Daoy (cell line): ENCODE results near the gene NUP85. TPM values are rescaled to one million over a fixed set of nuclear protein-coding genes. Genes with fewer than 3 reads are reported as not detected.
"Not testable (repeated sequence)": the region's sequence is repeated elsewhere in the genome, so short reads cannot be mapped to it uniquely, and the experiment has no call there.

Experiments used
- DNase-seq: peaks from one replicate; pipeline ENCODE4 v3.0.0-alpha.2; 2015; ENCODE audit warnings: low read depth
- total RNA-seq: library from RNA; depleted of rRNA; stranded (reverse); fragments of >200 nt; shearing (Covaris generic); gene quantifications from 2 replicates; pipeline ENCODE4 v1.2.3, GENCODE V29; 2014

NUP85 gene
- total RNA-seq, 1 experiment from 2014 or later = 40.6 TPM

DNA sequence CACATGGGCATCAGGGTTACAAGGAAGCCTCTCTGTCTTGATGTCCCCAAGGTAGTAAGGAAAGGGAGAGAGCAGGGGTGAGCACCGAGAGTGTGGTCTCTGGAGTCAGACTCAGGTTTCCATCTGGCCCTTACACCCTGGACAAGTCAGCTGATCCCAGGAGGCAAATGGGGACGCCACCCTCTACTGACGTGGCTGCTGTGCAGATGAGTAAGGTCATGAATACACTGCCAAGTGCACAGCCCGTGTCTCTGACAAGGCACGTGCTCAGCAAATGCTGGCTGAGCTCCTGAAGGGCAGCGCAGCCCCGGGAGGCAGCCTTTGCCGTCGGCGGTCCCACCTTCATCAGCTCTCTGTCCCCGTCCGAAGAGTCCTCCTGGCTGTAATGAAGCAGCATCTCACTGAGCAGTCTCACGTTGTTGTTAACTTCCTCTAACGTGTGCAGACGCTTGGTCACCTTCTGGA is 36.5 kb downstream of the NUP85 start:
- peak; percentile 37 for DNase-seq

DNA sequence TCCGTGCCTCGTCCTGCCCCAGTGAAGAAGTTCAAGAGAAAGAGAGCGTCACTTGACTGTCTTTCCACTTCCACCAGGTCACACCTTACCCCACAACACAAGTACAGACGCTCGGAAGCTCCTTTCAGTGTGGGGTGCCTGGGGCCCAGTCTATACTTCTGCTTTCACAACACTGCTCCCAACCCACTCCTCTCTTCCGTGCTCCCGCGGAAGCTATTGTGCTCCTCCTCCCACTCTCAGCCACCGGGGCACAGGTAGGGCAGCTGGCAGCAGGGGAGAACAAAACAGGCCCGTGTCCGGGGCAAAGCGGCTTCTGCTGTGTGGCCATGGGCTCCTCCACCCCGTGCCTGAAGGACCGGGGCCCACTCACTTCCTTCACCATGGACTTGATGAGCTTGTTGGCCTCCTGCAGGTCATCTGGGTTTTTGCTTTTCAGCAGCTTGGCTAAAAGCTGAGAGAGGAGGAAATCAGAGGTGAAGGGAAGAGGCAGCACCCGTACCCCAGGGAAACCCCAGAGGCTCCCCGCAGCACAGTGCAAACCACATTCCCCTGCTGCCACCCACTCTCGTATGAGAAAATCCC is 37.1 kb downstream of the NUP85 start:
- no peak for DNase-seq

DNA sequence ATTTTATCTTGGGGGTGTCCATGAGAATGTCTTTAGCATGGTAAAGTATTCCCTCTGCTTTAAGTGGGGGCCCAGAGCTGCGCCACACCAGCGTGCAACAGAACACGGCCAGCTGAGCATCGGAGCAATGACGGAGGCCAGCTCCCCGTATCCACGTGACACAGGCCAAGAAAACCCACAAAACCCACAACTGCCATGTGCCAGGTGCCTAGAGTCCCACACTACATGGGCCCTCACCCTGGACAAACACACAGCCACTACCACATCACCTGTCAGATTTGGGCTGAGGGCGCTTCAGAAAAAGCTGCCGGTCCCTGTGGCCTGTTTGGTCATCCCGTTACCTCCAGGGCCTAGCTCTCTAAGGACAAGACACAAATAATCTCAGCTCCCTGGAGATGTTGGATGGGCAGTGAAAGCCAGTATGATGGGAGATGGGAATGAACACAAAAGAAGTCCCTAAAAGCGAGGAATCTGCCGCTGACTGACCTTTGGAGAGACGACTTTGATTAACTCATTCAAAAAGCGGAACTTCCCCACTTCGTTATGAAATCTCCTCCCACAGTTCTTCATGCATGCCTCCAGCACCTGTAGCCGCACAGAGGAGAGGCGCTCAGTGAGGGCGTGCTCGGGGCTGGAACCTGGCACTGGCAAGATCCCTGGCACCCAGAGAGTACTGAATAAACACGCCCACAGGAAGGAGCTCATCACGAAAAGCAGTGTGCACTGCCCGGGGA is 38.8 kb downstream of the NUP85 start:
- no peak for DNase-seq

DNA sequence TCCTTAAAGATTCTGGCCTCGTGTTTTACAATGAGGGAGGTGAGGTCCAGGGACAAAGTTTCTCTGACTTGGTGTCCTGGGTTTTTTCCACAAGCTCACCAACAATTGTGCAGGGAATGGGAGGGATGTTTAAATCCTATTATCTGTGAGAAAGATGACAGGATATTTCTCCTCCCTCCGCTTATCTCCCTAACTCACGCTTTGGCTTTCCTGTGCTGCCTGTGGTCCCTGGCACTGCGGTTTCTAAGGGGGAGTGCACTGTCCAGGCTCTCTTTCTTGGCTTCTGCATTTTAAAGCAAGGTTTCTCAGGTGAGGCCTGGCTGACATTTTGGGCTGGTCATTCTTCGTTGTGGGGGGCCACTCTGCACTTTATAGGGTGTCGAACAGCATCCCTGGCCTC is 39.5 kb downstream of the NUP85 start:
- DNase-seq = no peak

DNA sequence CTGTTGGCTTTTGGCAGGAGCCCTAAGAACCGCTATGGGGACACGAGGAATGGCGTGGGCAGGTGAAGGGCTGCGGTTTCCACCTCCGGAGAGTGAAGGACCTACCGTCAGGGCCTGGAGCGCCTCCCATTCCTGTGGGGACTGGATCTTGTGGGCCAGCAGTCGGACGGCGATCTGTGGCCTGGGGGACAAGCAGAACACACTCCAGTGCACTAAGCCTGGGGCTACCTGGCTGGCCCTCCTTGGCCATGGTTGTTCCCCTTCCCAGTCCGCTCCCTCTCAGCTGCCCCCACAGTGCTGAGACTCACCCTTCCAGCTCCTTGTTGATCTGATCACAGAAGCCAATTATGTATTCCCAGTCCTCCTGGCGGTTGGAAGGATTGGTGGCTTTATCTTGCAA is 40.9 kb downstream of the NUP85 start:
- DNase-seq = no peak

DNA sequence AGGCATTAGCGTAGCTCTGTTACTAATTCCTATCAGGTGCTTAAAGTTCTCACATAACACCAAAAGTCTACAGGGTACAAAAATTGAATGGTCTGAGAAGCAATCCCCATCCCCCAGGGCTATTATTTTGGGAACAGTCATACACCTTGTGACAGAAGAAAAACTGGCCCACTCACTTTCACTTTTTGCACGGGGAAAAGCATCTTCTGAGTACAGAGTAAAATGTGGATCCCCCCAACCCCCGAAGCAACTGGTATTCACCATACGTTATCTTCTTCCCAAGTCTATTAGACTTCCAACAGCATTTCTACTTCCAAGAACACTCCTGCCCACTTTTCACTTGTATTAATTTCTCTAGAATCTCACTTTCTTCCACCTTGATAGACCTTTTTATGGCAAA is 44.1 kb downstream of the NUP85 start:
- no peak for DNase-seq

DNA sequence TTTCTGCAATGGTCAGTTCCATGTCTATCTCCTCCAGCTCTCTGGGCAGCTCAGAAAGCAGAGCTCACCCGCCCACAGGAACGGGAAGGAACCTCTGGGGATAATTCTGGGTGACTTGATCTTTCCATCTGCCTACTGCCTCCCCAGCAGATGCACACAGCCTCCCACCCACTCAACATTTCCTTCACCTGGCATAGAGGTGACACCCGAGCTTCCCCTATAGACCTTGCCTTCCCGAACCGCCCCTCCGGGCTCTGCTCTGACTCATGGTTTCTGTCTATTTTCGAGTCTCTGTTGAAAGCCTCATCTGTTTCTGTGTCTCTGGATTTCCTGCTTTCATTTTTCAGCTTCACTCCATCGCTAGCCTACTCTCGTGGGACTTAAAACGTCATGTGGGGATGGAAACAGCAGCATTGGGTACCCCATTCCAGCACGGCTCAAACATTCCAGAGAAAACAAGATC is 44.6 kb downstream of the NUP85 start:
- peak; percentile 59 for DNase-seq

DNA sequence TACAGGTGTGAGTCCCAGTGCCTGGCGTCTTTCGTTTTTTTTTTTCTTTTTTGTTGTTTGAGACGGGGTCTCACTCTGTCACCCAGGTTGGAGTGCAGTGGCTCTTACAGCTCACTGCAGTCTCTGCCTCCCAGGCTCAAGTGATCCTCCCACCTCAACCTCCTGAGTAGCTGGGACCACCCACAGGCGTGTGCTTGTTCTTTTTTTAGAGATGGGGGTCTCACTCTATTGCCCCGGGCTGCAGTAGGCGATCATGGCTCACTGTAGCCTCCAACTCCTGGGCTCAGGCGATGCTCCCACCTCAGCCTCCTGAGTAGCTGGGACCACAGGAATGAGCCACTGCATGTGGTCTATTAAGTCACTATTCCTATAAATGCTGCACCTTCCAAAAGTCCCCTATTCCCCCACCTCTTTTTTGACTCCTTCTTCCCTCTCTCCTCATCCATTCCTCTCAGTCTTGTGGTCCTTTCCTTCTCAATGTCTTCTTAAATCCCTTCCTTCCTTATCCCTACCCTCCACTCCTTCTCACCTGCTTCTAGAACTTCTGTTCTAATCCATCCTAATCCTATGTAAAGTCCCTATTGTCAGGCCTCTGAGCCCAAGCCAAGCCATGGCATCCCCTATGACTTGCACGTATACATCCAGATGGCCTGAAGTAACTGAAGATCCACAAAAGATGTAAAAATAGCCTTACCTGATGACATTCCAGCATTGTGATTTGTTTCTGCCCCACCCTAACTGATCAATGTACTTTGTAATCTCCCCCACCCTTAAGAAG is 46.7 kb downstream of the NUP85 start:
- no peak for DNase-seq

DNA sequence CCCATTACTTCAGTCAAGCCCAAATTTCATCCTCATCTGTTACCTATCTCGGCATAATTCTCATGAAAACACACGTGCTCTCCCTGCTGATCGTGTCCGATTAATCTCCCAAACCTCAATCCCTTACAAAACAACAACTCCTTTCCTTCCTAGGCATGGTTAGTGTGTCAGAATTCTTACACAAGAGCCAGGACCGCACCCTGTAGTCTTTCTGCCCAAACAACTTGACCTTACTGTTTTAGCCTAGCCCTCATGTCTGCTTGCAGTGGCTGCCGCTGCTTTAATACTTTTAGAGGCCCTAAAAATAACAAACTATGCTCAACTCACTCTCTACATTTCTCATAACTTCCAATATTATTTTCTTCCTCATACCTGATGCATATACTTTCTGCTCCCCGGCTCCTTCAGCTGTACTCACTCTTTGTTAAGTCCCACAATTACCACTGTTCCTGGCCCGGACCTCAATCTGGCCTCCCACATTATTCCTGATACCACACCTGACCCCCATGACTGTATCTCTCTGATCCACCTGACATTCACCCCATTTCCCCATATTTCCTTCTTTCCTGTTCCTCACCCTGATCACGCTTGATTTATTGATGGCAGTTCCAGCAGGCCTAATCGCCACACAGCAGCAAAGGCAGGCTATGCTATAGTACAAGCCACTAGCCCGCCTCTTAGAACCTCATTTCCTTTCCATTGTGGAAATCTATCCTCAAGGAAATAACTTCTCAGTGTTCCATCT is 50.6 kb downstream of the NUP85 start:
- DNase-seq = not testable (repeated sequence)

DNA sequence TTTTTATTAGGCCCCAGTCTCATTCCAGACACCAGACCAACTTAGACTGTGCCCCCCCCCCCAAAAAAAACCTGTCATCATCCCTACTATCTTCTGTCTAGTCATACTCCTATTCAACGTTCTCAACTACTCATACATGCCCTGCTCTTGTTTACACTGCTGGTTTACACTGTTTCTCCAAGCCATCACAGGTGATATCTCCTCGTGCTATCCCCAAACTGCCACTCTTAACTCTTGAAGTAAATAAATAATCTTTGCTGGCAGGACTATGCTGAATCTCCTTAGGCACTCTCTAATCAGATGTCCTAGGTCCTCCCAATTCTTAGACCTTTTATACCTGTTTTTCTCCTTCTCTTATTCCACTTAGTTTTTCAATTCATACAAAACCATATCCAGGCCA is 51.7 kb downstream of the NUP85 start:
- not testable (repeated sequence) for DNase-seq

DNA sequence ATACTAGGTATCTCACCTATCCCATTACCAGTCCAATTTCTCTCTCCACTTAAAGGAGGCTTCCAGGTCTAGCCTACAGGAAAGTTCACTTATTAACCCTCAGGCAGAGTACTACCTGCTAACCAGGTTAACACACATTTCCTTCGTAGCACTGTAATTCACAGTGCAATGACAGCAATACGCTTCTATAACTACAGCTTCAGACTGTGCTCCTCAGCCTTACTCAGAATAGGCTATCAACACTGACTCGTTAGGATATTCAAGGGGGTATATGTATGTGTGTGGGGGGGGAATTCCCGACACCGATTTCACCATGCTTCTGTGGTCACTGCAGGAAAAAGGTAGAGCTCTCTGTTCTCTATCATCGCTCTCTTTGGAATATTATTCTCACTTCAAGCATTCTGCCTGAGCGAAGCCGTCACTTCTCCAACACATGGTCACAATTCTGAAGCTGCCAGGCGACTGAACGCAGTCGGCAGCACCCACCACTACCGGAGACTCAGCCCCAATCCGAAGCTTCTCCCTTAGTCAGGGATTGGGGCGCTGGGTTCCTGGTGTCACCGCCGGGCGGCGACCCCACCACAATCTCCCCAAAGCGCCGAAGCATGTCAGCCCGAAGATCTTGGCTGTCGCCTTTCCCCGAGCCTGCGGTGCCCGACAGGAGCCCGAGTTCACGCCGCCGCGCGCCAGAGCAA is 55.3 kb downstream of the NUP85 start:
- peak; percentile 27 for DNase-seq

DNA sequence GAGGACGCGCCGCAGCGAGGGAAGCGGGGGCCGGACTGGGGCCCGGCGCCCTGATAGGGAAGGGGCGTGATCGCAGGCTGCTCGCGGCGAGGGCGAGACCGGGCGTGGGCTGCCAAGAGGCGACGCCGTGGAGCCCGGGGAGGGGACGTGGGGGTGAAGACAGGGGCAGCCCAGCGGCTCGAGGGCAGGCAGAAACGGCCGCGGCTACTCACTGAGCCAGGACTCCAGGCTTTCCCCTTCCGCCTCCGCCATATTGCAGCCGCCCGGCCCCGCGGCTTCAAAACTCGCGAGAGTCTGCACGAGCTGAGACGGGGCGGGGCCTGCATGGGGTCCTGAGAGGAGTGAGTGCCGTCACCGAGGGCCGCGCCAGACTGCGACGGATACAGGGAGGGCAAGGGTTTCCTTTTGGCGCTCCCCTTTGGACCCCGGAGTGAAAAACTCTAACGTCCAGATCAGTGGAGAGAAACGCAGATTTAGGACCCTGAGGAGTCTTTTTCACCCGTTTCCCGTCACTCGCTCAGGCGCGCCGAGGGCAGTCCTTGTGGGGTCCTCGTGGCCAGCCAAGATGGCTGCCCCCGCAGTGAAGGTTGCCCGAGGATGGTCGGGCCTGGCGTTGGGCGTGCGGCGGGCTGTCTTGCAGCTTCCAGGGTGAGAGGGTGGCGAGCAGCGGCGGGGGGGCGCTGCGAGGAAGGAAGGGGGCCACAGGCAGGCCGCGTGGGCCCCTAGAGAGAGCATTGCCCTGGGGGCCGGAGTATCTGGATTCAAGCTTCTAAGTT is 56.0 kb downstream of the NUP85 start, which contains the start of the genes GGA3 and MRPS7:
TSS of gene GGA3 (minus strand) at position 271 of the 776 bp plus-strand sequence. CDS start at position 252, 19 bp downstream.
TSS of gene MRPS7 (plus strand) at position 544 of the 776 bp plus-strand sequence. CDS start at position 566, 22 bp downstream.
- peak; percentile 96 for DNase-seq

DNA sequence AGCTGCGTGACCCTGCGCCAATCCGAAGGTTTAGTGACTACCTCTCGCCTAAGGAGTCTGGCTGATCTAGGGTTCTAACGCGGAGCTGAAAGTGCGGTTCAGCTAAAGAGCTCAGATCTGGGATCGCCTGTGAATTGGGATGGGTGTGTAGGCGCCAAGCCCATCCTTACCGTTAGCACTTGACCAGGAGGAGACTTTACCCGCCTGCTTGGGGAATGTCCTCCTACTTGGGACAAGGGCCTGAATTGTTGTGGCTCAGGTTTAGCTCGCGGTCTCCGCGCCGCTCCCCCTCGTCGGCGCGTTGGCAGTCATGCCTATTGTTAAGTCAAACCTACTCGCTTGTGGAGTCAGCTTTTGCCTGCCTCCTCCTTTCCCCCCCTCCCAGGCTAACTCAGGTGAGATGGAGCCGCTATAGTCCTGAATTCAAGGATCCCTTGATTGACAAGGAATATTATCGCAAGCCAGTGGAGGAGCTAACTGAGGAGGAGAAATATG is 56.7 kb downstream of the NUP85 start:
- DNase-seq = no peak

DNA sequence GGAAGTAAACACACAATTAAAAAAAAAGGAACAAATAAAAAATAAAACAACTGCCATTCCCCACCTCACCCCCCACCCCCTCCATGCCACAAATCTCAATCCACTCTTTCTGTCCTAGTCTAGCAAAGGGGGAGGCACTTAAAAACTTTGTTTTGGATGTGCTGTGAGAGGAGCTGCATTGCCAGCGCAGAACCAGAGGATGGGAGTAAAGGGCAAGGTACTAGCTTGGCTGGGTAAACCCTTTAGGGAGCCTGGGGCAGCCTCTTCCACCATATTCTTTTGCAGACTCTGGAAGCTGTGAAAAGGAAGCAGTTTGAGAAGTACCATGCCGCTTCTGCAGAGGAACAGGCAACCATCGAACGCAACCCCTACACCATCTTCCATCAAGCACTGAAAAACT is 57.6 kb downstream of the NUP85 start:
- DNase-seq = no peak

DNA sequence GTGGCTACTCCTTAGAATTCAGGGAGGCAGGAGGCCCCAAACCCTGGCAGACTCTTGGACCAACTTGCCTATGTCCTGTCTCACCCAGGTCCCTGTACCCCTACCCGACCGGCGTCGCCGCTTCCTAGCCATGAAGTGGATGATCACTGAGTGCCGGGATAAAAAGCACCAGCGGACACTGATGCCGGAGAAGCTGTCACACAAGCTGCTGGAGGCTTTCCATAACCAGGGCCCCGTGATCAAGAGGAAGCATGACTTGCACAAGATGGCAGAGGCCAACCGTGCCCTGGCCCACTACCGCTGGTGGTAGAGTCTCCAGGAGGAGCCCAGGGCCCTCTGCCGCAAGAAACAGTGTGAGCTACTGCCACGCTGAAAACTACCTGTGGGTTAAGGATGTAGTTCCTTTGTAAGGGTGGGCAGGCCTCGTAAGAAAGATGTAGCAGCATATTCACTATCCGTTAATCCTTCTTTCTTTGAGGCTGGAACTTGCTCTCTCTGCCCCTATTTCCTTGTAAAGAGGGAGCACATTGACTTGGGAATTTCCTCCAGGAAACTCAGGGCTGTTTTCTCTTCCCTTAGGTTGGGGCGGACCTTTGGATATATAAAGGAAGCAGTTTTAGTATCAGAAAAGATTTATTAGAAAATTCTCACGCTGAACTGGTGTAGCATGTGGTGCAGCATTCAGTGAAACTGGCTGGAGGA is 60.3 kb downstream of the NUP85 start:
- DNase-seq = no peak

DNA sequence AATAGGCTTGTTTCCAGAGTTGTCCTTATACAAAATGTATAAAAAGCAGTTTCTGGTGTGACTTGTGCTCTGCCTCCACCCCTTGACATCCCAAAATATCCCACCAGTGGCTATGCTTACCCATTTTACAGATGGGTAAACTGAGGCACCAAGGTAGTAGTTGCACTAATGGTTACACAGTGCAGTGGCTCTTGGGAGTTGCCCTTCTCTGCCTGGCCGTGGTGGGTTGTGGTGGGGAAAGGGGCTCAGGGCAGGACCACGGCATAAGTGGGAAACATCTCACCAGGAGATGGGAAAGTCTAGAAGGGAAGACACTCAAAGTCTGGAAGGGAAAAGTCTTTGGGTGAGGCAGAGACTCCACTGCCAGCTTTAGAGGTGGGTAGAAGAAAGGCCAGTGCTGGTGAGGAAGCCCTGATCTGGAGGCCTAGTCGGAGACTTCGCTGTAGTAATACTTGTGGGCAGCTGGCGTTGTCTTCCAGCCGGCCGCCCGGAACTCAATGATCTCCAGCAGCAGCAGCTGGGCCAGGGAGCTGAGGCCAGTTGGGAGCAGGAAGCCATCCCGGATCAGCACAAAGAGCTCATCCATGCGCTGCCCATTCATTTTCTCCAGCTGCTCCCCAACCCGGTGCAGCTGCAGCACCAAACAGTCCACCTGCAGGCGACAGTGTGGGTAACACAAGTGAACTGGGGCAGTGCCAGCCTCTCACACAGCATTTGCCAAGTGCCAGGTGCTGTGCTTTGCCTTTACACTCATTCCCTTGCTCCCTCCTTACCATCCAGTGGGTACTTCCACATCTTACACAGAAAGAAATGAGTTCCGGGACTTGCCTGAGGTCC is 61.1 kb downstream of the NUP85 start:
- no peak for DNase-seq

DNA sequence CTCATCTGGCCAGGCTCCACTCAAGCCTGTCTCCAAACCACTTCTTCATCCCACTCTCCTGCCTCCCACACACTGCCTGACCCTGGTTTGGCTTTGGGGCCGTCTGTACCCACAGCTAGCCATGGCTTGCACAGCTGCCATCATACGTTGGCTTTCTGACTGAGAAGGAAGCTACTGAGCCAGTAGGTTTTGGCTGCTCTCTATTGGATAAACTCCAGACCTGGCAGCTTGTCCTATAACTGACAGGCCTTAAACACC is 61.6 kb downstream of the NUP85 start:
- DNase-seq = no peak

DNA sequence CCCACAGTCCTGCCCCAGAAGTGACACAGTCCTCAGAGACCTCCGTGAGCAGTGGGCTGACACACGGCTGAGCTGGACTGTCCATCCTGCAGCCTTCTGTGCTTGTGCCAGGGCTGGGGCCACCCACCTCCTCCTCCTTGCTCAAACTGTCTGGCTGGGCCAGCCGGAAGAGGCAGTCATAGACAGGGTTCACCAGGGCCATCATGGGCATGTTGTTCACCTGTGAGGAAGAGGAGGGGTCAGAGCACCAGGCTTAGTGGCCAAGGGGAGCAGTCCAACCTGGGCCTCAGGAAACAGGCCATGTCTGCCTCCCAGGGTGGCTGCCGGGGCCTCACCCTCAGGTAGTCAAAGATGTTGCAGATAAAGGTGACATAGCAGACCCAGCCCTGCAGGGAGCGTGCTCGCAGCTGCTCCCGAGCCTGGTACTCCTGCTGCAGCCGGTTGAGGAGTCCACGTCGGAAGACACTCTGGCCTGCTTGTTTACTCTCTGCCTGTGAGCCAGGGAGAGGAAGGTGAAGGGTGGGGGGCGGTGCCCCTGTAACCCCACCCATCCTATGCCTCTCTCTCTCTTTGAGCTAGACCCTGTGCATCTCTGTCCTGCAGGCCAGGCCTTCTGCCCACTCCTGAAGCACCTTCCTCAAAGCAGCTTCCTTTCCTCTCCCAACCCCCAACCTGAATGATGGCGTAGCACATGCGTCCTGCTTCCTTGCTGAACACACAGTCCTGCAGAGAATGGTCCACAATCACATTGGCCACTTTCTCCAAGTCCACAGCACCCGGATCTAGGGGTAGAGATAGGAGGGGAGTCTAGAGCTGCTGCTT is 62.1 kb downstream of the NUP85 start:
- no peak for DNase-seq
